HL-60/S4 treated with phorbol 12-myristate 13-acetate at 8.2 ng/mL for 4 days and 3 days (cell line): Measurements from ENCODE around the gene PKP1.

ENCODE experiments used
- in situ Hi-C: fragments of 300-500 bp; cut with MboI; formaldehyde crosslinking; loops from 2 replicates; pipeline ENCODE4 v1.15.0; 2022; ENCODE audit warnings: low sequenced_read_pairs

The PKP1 gene

DNA sequence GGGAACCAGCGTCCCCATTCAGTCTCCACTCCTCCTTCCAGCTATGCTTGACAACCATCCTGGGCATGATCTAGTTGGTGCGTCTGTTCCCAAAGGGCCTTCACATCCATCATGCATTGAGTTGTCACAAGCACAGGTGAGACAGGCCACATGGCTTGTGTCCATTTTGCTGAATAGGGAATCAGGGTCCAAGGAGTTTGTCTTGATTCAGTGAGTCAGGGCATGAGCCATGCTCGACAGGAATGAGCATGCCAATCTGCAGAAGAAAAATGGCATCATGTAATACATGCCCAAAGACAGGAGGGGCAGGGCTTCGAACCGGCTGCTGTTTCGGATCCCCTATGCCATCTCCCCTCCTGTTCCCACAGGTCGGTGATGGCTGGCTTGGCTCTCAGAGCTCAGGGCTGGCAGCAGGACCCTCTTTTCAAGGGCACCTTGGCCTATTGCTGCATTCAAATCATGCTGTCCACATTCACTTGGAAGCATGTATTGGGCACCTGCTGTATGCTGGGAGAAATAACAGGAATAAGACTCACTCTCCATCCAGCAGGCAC is 44.5 kb downstream of the PKP1 start:
- in situ Hi-C loops, result no loop called here

DNA sequence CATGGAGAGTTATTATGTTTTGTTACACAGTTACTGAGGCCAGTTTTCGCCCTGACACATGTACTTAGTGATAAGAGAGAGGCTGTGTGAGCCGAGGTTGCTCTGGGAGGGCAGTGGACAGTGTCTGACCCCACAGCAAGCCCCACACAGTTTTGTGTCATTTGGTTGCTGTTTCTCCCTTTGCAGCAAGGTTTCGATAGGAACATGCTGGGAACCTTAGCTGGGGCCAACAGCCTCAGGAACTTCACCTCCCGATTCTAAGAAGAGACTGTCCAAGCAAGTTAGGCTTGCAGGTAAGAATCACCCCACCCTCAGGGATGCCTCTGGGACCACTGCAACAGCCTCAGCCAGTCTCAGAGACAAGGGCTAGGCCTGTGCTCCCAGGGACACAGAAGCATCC is 45.3 kb downstream of the PKP1 start:
- in situ Hi-C loops, result no loop called here

DNA sequence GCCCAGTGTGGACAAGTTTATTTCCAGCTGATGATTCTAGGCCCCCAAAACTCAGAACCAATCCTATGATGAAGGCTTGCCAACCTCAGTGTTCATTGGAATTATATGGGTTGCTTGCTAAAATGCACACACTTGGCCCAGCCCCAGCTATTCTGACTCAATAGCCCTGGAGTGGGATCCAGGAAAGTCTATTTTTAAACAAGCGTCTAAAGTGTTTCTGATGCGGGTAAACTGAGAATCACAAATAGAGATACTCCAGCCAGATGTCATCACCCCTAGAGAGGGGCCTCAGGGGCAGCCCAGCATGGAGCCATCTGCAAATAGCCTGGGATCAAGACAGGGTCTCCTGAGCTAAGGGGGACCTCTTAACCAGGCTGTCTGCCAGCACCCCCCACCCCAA is 46.0 kb downstream of the PKP1 start:
- in situ Hi-C loops, result no loop called here

DNA sequence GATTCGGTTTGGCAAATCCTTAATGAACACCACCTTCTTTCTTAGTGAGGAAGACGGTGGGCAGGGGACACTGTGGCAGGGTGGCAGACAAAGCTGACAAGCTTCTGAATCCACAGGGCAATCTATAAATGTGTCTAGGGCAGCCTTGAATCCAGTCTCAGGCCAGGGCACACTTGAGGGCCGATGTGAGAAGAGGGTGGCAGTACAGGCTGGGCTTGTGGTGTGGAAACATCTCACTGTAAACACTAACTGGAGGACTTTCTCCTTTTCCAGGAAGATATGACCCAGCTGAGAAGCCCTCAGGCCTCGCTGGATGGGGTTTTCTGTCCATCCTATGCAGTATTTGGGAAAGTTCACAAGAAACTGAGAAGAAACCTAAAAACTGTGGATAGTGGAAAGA is 46.5 kb downstream of the PKP1 start:
- in situ Hi-C loops, result no loop called here

DNA sequence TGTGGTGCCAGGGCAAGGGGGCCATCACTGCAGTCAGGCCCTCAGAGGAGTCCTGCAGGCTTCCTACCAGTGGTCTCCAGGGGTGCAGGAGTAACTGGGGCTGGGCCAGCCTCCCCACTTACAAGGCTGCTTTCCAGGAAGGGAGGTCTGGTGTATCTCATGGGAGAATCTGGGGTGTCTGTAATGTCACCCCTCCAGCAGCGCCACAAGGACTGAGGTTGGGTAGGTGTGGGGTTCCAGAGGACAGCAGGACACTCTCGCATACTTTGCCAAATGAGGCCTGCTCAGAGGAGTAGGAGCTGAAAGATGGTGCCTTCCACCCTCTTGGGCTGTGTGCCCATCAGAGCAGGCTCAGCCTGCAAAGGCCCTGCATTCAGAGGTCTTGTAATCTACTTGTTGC is 47.2 kb downstream of the PKP1 start:
- in situ Hi-C loops, result no loop called here

DNA sequence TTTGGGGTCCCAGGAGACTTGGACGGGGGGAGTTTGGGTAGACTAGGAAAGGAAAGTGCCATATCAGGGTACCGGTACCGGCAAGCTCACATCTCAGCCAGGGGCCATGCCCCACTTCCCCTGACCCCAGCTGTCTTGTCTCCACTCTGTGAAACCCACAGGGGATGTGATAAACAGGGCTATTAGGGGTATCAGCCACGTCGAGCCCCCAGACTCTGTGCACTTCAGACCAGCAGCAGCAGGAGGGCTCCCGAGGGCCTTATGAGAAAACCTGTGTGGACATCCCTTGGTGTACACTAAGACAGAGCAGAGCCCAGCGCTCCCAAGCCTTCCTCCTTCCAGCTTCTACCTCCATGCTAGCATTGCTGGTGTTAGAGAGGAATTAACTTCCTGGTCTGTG is 47.9 kb downstream of the PKP1 start:
- in situ Hi-C loops, result no loop called here

DNA sequence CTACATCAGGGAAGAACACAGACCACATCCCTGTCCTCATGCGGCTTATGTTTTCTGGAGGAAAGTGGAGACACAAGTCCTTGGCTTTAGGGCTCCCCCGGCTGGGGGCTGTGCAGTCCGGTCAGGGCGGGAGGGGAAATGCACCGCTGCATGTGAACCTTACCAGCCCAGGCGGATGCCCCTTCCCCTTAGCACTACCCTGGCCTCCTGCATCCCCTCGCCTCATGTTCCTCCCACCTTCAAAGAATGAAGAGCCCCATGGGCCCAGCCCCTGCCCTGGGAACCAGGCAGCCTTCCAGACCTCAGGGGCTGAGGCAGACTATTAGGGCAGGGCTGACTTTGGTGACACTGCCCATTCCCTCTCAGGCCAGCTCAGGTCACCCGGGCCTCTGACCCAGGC is 48.7 kb downstream of the PKP1 start:
- in situ Hi-C loops, result no loop called here

DNA sequence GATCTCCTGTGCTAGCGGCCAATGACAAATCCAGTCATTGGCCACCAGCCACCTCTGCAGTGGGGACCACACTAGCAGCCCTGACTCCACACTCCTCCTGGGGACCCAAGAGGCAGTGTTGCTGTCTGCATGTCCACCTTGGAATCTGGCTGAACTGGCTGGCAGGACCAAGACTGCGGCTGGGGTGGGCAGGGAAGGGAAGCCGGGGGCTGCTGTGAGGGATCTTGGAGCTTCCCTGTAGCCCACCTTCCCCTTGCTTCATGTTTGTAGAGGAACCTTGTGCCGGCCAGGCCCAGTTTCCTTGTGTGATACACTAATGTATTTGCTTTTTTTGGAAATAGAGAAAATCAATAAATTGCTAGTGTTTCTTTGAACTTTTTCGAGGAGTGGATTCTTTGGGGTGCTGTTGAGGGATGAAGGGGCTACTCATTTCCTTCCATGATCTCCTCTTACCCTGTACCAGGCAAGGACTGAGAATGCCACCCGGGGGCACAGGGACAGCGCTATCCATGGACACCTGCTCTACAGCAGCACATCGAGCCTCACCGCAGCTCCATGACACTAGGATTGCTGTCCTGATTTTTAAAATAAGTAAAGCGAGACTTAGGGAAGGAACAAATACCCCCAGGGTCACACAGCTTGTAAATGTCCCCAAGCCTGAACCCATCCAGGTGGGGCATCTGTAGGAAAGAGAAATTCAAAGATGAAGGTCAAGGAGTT is 49.5 kb downstream of the PKP1 start:
- in situ Hi-C loops, result no loop called here

DNA sequence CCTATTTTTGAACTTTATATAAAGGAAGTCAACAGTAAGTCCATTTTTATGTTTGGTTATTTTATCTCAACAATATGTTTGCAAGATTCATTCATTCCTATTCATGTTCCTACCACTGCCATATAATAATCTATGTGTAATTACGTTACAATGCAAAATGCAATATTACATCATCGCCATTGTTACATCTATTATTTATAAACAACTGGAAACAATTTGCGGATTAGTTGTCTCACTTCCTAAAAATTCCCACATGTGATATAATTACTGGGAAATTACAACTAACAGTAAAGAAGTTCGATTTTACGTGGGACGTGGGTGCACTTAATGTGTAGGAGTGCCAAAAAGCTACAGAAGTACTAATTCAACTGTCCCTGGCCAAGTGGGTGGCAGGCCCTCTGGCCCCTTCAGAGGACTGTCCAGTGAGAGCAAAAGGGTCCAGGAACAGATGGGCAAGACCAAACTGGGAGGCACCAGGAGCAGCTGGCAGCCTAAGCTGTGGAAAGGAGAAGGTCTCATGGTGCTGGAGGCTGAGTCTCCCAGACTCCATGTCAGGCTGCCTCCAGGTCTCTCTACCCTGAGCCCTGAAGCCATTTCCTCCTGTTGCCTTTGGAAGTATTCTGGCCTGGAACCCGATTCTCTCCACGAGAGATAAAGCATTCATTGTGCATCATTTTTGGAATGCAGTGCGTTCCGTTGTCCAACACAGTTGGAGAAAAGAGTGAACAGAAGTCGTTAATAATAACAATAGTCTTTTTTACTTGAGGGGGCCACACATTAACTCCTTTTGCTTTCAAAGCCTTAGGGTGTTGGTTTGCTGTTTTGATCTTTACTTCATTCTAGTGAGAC is 51.2 kb downstream of the PKP1 start:
- in situ Hi-C loops, result no loop called here

DNA sequence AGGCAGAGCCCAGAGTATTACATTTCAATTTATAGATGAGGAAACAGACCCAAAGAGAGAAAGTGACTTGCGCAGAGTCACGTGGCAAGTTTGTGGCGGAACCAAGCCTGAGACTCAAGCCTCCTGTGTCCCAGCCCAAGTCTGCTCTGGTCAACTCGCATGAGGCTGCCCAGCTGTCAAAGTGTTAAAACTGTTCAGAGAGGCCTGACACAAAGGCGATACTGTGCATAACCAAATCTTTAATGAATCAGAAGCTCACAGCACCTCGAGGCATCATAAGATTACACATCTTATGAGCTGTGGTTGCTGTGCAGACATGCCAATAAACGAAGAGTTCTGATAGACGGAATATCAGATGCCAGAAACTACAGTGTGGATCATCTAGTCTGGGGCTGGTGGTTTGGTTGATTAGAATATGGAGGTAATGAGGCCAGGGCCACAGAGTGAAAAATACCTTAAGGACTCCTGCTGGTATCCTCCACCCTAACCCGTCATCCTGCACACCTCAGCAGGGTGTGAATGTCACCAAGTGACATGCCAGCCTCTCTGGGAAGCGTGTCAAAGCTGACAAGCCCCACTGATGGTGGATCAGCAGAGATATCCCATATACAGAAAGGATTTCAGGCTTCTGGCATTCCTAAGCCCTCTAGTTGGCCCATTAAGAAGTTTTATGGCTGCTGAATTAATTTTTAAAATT is 52.0 kb downstream of the PKP1 start:
- in situ Hi-C loops, result no loop called here

DNA sequence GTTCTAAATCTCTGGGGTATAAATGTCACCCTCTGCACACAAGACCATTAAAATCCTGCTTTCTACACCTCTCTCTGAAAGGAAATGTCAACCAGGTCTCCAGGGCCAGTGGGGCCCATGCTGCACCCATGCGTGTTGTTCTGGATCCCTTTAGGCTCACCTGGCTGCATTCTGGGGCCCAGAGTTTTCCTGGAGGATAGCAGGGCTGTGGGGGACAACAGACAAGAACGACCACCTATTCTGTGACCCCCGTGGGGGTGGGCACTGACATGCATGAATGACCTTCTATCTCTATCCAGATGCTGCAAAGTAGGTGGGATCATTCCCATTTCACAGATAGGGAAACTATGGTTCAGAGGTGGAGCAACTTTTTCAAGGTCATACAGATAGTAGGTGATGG is 52.6 kb downstream of the PKP1 start:
- in situ Hi-C loops, result no loop called here

DNA sequence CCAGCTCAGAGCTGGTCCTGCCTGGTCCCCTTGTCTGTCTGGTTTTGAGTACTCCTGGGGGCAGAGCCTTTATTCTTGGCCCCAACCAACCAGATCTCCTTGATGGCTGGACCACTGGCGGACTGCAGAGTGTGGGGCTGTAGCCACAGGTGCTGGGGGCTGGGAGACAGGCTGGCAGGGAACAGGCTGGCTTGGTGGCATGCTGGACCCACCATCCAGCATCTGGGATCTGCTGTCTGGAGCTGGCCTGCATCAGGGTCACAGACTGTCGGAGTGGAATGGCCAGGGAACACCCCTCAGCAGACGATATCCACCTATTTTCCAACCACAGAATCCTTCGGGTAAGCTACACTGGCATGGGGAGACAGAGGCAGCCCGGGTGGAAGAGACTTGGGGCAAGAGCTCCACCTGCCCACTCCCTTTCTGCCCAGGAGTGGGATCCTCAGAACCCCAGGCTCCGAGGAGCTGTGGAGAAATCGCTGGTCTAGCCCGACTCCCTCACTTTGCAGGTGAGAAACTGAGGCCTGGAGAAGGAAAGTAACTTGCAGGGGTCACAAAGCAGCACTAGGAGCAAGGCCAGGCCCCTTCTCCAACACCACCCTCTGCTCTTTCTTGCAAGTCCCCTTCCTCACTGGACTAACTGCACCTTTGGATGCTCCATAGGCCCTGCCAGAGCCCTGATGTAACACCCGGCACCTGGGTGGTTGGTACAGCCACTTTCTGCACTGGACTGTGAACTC is 53.6 kb downstream of the PKP1 start:
- in situ Hi-C loops, result no loop called here

DNA sequence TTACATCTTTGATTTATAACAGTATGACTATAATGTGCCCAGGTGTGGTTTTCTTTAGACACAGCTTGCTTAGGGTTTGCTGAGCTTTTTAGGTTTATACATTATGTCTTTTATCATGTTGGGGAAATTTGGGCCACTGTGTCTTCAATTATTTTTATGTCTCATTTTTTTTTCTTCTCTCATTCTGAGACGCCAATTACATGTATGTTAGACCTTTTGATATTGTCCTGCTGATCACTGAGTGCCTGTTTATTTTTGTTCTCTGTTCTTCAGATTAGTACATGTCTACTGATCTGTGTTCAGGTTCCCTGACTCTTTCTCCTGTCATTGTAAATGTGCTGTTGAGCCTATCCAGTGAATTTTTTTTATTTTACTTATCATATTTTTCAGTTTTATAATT is 58.1 kb downstream of the PKP1 start:
- in situ Hi-C loops, result no loop called here

DNA sequence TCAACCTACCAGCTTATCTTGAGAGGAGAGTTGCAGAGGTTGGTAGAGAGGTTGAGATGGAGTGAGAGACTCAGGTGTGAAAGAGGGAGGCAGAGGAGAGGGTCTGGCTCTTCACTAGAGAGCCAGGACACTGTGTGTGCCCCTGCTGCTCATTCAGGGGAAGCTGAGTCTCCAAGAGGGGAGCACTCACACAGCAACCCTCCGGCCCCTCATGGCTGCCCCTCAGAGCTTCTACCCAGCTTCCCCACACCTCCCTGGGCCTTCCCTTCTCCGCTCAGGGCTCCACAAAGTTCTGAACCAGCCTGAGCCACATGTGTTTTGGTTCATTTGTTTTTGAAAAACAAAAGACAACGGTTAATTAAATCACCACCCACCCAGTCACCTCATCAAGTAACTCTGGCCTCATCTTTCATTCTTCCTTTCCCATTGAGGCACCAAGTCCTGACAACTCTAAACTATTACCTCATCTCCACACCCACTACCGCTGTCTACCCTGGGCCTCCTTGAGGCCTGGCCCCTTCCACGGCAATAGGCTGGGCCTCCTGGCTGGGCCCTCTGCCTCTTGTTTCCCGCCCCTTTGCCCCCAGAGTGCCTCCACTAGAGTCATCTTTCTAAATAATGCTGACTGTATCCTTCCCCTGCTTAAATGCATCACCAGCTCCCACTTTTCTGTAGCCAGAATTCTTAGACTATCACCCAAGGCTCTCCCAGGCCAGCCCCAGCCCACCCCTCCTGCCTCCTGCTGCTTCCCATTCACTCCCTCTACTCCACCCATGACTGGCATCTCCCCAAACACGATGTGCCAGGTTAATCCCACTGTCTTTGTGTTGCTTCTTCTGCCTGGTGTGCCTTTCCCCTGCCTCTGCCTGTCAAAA is 61.1 kb downstream of the PKP1 start:
- in situ Hi-C loops, result no loop called here

DNA sequence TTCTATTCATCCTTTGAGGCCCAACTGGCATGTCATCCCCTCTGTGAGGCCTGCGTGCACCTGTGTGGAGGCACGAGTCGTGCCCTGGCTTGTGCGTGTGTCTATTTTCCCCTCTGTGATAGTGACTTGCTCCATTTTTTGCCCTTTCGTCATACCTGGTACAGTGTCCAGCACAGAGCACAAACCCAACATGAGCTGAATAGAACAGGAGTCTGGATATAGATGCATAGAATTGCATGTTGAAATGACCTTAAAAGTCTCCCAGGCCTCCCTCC is 61.7 kb downstream of the PKP1 start:
- in situ Hi-C loops, result no loop called here

DNA sequence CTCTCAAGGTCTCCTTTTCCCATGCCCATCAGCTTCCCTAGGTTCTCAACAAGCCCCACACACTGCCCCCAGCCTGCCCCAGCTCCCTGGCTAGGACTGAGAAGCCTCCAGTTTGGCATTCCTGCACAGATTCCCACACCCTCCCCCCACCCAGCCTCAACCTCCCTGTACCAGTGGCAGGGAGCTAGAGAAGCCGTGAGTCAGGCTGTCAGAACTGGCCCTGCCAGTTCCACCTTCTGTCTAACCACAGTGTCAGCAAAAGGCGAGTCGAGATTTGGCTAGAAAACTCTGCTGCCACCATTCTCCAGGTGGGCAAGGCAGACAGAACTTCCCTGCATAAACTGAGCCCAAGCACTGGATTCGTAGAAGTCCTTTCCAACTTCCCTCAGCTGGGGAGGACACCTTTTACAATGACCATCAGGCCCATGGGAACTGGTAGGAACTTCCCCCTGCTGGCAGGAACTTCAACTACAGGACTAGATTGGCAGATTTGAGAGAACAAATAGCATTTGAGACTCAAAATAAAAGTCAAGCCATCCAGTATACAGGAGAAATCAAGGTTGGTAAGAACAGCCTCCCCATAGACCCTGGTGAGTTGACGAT is 63.1 kb downstream of the PKP1 start:
- in situ Hi-C loops, result no loop called here

DNA sequence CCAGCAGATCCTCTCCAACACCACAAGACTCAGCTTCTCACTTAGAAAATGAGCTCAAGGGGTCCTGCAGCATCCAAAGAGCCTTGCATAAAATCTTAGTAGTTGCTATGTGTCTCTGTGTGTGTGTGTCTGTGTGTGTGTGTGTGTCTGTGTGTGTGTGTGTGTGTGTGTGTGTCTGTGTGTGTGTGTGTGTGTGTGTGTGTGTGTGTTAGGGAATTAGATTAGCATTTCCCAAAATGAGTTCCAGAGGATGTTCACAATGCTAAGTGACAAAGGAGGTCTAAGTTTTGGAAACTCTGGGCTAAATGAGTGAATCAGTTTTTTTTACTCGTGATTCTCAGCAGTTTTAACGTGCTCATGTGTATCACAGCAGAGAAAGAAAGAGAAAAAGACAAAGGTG is 63.7 kb downstream of the PKP1 start:
- in situ Hi-C loops, result no loop called here

DNA sequence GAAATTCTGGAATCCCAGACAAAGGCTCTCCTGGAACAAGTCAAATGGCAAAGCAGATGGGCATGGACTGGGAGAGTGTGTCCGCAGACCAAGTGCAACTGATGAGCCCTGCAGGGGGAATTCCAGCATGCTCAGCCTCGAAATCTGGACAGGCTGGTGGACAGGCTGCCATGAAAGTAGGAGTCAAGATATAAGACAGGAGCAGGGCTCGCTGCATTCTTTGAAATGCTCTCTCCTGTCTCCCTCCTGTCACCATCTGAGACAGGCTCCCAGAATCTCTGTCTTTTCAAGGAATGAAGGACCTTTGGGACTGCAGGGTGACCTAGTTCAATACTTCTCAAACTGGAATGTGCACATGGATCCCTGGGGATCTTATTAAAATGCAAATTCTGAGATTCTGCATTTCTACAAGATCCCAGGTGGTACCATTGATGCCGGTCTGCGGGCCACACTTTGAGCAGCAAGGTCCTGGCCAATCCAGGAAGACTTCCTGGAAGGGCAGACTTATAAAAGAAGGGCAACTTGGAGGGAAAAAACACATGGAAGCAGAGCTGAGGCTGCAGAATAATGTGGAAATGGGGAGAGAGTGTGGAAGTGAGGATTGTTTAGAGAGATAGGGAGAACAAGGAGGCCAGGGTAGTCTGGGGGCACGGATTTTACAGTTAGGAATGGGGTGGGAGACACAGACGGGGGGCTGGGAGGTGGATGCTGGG is 64.3 kb downstream of the PKP1 start:
- in situ Hi-C loops, result no loop called here

DNA sequence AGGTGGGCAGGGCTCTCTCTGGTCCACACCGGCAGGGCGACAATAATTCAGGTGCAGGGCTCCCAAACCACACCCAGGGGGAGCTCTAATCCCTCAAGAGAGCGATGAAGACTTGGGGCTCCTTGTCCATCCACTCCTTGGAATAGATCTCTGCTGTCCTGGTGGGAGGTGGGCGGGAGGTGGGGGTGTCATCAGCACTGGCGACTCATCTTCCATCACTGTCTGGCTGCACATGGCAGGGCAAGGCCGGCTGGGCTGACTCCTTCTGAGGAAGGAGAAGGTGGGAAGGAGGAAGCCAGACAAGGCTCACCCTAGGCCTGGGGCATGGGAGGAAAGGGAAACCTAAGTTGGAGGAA is 64.9 kb downstream of the PKP1 start:
- in situ Hi-C loops, result no loop called here
